Measurements from ENCODE around the gene HTRA2. TPM values are rescaled to one million over a fixed set of nuclear protein-coding genes. Genes with fewer than 3 reads are reported as not detected.

Gene HTRA2
- total and polyA plus RNA-seq, 9 of the 15 experiments (the other 6 are each of a cell fraction or from before 2014, with no cell fraction given), result 54.2 to 71.2 (median 65.8) TPM

- TF ChIP-seq ZNF511 (CRISPR knock-in tag; IDR thresholded peaks at IDR 0.05) (peak; percentile 6; the same call in 1 of the 2 replicates), ZNF695 (CRISPR knock-in tag; IDR thresholded peaks at IDR 0.05) (no peak), ESRRA (IDR thresholded peaks at IDR 0.05; ENCODE audit: borderline replicate concordance, low read depth) (peak; percentile 21; the same call in 1 of the 2 replicates), SREBF2 (CRISPR knock-in tag; IDR thresholded peaks at IDR 0.05) (peak; percentile 90; the same call in 1 of the 2 replicates), ZNF584 (CRISPR knock-in tag; IDR thresholded peaks at IDR 0.05; ENCODE audit: low read depth) (peak; percentile 42; the same call in 1 of the 2 replicates), BCOR (IDR thresholded peaks at IDR 0.05) (peak; percentile 65; the same call in 1 of the 2 replicates), ZNF263 (CRISPR knock-in tag; IDR thresholded peaks at IDR 0.05; ENCODE audit: borderline replicate concordance) (peak; percentile 86), NONO (IDR thresholded peaks at IDR 0.05; ENCODE audit: low read depth in 2 of 2, low read length in 1 of 2) (0 out of 4 replicates have a peak, but pooled peaks of 1 of the 2 experiments have one; percentile 17), MLX (CRISPR knock-in tag; conservative IDR thresholded peaks at IDR 0.05) (no peak), CBFB (CRISPR knock-in tag; IDR thresholded peaks at IDR 0.05) (0 out of 2 replicates have a peak, but pooled peaks have one; percentile 42), KLF6 (CRISPR knock-in tag; IDR thresholded peaks at IDR 0.05; ENCODE audit: borderline replicate concordance) (peak; percentile 32; the same call in 1 of the 2 replicates), LCOR (CRISPR knock-in tag; IDR thresholded peaks at IDR 0.05) (0 out of 2 replicates have a peak, but pooled peaks have one; percentile 77), SRF (CRISPR knock-in tag; IDR thresholded peaks at IDR 0.05) (peak in 1 of 2 experiments; percentile 4; a peak in 1 of 4 replicates), BRD4 (IDR thresholded peaks at IDR 0.05) (no peak), NR2C1 (IDR thresholded peaks at IDR 0.05) (peak; percentile 100), NR2C1 (tag; IDR thresholded peaks at IDR 0.05) (peak; percentile 100)
- TF ChIP-seq, protein P1, sequence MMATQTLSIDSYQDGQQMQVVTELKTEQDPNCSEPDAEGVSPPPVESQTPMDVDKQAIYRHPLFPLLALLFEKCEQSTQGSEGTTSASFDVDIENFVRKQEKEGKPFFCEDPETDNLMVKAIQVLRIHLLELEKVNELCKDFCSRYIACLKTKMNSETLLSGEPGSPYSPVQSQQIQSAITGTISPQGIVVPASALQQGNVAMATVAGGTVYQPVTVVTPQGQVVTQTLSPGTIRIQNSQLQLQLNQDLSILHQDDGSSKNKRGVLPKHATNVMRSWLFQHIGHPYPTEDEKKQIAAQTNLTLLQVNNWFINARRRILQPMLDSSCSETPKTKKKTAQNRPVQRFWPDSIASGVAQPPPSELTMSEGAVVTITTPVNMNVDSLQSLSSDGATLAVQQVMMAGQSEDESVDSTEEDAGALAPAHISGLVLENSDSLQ (IDR thresholded peaks at IDR 0.05), result peak; percentile 40
- TF ChIP-seq, protein P2, sequence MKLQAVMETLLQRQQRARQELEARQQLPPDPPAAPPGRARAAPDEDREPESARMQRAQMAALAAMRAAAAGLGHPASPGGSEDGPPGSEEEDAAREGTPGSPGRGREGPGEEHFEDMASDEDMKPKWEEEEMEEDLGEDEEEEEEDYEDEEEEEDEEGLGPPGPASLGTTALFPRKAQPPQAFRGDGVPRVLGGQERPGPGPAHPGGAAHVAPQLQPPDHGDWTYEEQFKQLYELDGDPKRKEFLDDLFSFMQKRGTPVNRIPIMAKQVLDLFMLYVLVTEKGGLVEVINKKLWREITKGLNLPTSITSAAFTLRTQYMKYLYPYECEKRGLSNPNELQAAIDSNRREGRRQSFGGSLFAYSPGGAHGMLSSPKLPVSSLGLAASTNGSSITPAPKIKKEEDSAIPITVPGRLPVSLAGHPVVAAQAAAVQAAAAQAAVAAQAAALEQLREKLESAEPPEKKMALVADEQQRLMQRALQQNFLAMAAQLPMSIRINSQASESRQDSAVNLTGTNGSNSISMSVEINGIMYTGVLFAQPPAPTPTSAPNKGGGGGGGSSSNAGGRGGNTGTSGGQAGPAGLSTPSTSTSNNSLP (IDR thresholded peaks at IDR 0.05; ENCODE audit: borderline replicate concordance, low read depth, low read length), result 0 out of 2 replicates have a peak, but pooled peaks have one; percentile 48
- TF ChIP-seq, protein P3, sequence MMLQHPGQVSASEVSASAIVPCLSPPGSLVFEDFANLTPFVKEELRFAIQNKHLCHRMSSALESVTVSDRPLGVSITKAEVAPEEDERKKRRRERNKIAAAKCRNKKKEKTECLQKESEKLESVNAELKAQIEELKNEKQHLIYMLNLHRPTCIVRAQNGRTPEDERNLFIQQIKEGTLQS (IDR thresholded peaks at IDR 0.05), result no peak
- TF ChIP-seq, protein P3 (CRISPR knock-in tag; conservative IDR thresholded peaks at IDR 0.05), result 0 out of 2 replicates have a peak, but pooled peaks have one; percentile 54
Measured at GRCh38 chr2:74482801-74483674, 46.7 kb upstream of the HTRA2 start, which contains the start of the genes CCDC142 and TTC31 (continued).

Measured in K562 (cell line).